Osteocyte (in vitro differentiated cells): ENCODE data around the gene MYO3A. TPM values are rescaled to one million over a fixed set of nuclear protein-coding genes. Genes with fewer than 3 reads are reported as not detected.

Experiments
- DNase-seq: peaks from one replicate; pipeline ENCODE4 v3.0.0; 2021; ENCODE audit warnings: mixed read lengths; ENCODE audit not compliant: unreplicated experiment; ENCODE audit errors: extremely low spot score
- H3K27ac Mint-ChIP-seq: one replicate; pipeline ENCODE4 v1.8.0; 2021; ENCODE audit warnings: mild to moderate bottlenecking, mixed read lengths; ENCODE audit not compliant: unreplicated experiment
- H3K27me3 Mint-ChIP-seq: one replicate; pipeline ENCODE4 v1.8.0; 2021; ENCODE audit warnings: mixed read lengths; ENCODE audit not compliant: unreplicated experiment
- H3K36me3 Mint-ChIP-seq: one replicate; pipeline ENCODE4 v1.8.0; 2021; ENCODE audit warnings: mixed read lengths; ENCODE audit not compliant: unreplicated experiment
- H3K4me1 Mint-ChIP-seq: one replicate; pipeline ENCODE4 v1.8.0; 2021; ENCODE audit warnings: mixed read lengths; ENCODE audit not compliant: unreplicated experiment
- H3K4me3 Mint-ChIP-seq: one replicate; pipeline ENCODE4 v1.8.0; 2021; ENCODE audit warnings: mild to moderate bottlenecking, moderate library complexity, mixed read lengths; ENCODE audit not compliant: unreplicated experiment
- H3K9me3 Mint-ChIP-seq: one replicate; pipeline ENCODE4 v1.8.0; 2021; ENCODE audit warnings: mixed read lengths; ENCODE audit not compliant: unreplicated experiment
- CTCF ChIP-seq: fragments of 200-600 bp; sonication (generic); IDR thresholded peaks from 2 replicates; pipeline ENCODE4 v1.5.0; 2021; ENCODE audit warnings: antibody characterized with exemption, mild to moderate bottlenecking, moderate library complexity
- total RNA-seq: library from RNA; stranded (reverse); gene quantifications from 2 replicates; pipeline ENCODE4 v1.2.1, GENCODE V29; 2021

MYO3A gene
- total RNA-seq, 1 donor from 2014 or later = not detected

- H3K4me1 Mint-ChIP-seq = no peaks in the 10 kb centered on the region
- no peak overlapping the region for H3K27ac Mint-ChIP-seq
- DNase-seq = no peak
- no peak for TF ChIP-seq CTCF
- H3K4me3 Mint-ChIP-seq = no peak overlapping the region
- peaks cover 3% of the 10 kb centered on the region for H3K9me3 Mint-ChIP-seq
- H3K27me3 Mint-ChIP-seq = no peaks in the 10 kb centered on the region
- no peaks in the 10 kb centered on the region for H3K36me3 Mint-ChIP-seq
Observed at GRCh38 chr10:25954851-25955250, 20.8 kb downstream of the MYO3A start.

- Mint-ChIP-seq H3K27ac (no peak overlapping the region), H3K27me3 (no peaks in the 10 kb centered on the region), H3K4me3 (no peak overlapping the region), H3K4me1 (no peaks in the 10 kb centered on the region), H3K9me3 (peaks cover 3% of the 10 kb centered on the region), H3K36me3 (no peaks in the 10 kb centered on the region)
- no peak for DNase-seq
- no peak for TF ChIP-seq CTCF
Observed at GRCh38 chr10:25959540-25960232, 25.7 kb downstream of the MYO3A start.

GRCh38 chr10:25965584-25965983 is 31.6 kb downstream of the MYO3A start:
- TF ChIP-seq CTCF = no peak
- Mint-ChIP-seq H3K9me3 (no peaks in the 10 kb centered on the region), H3K36me3 (no peaks in the 10 kb centered on the region), H3K4me1 (no peaks in the 10 kb centered on the region), H3K27ac (no peak overlapping the region), H3K27me3 (no peaks in the 10 kb centered on the region), H3K4me3 (no peak overlapping the region)
- no peak for DNase-seq

- no peak for DNase-seq
- no peak overlapping the region for H3K4me3 Mint-ChIP-seq
- no peaks in the 10 kb centered on the region for H3K36me3 Mint-ChIP-seq
- no peak overlapping the region for H3K27ac Mint-ChIP-seq
- no peak for TF ChIP-seq CTCF
- H3K27me3 Mint-ChIP-seq = no peaks in the 10 kb centered on the region
- H3K4me1 Mint-ChIP-seq = no peaks in the 10 kb centered on the region
- H3K9me3 Mint-ChIP-seq = no peaks in the 10 kb centered on the region
Observed at GRCh38 chr10:25966844-25967243, 32.8 kb downstream of the MYO3A start.

- H3K27me3 Mint-ChIP-seq = no peaks in the 10 kb centered on the region
- no peak for DNase-seq
Observed at GRCh38 chr10:25972631-25973030, 38.6 kb downstream of the MYO3A start.

More at GRCh38 chr10:25972631-25973030, 38.6 kb downstream of the MYO3A start:
- Mint-ChIP-seq H3K27ac (no peak overlapping the region), H3K4me1 (no peaks in the 10 kb centered on the region), H3K9me3 (no peaks in the 10 kb centered on the region), H3K4me3 (no peak overlapping the region), H3K36me3 (no peaks in the 10 kb centered on the region)
- TF ChIP-seq CTCF = no peak
